GM18519 (cell line): Measurements from ENCODE around the gene DSC1.

Experiments
- ATAC-seq: cut with Tn5 transposase; IDR thresholded peaks from one replicate; pipeline ENCODE4 v1.9.1; 2021; ENCODE audit warnings: mild to moderate bottlenecking, moderate library complexity; ENCODE audit not compliant: unreplicated experiment, low FRiP score

Gene DSC1

DNA sequence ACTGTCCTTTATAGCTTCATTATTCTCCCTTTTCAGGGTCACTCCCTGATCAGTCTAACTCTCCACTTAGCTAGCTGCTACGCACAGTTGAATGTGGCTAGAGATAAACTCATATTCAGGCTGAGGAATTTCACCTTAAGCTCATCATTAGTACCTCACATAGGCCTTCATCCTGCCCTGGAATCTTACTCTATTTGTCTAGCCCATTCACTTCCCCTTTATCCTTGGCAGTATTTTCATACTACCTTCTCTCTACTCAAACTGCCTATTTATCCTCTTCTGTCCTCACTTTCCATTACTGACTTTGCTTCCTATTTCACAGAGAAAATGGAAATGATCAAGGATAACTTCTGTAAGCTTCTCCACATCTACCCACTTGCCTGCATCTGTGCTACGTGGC, 49.9 kb downstream of the DSC1 start:
- no peak for ATAC-seq

DNA sequence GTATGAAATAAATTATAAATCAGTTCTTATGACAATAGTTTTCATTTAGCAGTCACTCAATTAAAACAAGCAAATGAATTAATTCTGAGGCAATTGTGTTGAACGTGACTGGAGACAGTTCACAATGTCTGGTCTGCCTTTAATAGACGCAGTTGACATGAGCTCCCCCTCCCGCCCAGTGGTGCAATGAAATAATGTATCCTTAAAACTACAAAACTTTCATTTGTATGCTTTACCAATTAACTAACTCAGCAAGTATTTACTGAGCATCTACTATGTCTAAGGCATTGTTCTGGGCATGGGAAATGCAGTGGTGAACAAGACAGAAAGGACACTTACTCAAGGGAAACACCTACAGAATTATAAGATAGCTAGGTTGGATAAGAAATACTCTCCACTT, 56.9 kb downstream of the DSC1 start:
- no peak for ATAC-seq

DNA sequence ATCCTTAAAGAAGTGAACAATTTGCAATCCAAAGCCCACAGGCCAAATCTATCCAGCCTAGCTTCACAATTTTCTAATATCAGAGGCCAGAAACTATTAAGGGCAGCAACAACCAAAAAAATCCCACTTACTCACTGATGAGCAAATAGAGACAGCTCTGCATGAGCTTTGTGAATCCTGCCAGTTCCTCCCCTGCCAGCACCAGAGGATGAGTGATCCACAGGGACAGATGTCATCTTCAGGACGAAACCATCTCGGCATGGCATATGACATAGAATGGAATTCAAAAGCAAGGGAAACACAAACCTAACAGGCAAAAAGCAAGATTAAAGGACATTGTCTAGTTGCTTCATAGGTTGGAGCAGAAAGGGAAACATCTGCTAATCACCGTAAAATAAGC, 58.2 kb downstream of the DSC1 start:
- no peak for ATAC-seq

DNA sequence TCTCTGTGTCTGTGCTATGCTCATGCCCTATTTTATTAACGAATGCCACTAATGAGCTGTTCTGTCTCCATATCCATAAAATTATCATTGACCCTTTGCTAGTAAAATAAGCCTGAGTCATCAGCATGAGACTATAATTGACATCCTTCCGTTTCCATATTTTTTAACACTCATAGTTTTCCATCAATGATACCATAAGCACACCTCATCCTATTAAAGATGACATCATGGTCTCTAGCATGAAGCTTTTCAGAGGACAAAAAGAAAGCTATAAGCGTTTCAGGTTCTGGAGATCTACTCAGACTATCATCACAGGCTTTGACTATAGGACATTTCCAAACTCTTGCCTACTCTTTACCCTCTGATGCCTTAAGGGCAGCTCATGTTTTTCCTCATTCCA, 59.2 kb downstream of the DSC1 start:
- no peak for ATAC-seq

DNA sequence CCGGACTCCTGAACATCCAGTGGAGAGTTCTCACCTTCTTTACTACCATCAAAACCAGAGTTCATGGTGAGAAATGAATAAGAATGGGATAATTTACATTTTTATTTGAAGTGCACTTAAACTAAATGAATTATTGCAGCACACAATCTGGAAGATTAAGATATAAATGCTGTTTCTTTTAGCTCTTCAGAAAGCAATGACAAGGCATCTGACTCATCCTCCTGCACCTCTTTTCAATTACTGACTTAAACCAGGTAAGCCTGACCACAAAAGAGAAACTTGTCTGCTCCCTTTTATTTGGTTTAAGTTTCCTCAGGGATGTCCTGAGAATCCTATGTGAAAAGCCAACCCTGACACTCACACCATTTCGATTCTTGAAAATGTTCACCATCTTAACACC, 59.7 kb downstream of the DSC1 start:
- no peak for ATAC-seq

DNA sequence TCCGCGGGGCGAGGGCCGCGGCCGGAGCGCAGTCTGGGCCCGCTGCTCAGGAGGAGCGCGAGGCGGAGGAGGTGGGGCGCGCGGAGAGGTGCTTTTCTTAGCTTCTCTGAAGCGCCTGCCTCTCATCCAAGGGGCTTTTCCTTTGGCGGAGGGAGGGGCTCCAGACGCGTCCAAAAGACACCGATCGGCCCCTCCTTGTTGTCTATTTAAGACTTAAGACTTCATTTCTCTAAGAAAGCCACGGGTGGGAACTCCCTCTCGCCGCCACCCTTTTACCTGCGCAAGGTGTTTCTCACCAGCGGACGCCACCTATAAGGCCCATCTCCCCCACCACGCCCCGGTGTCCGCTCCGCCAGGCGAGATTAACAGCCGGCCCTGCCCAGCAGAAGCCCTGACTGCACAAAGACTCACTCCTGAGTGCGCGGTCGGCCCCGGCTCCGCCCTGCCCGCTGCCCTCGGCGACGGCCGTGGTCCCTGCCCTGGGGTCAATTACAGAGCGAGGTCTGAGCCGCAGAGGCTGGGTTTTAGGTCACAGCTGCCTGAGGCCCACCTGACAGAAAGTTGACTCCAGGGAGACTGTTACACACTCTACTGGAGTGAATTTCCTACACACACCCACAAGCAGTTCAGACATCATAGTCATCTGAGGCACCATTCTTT, 60.5 kb downstream of the DSC1 start, which contains the start of gene DSC2:
Gene DSC2, minus strand, starts transcription at position 397 of the 660 bp plus-strand sequence. CDS start 450 bp downstream, outside the sequence.
- no peak for ATAC-seq

DNA sequence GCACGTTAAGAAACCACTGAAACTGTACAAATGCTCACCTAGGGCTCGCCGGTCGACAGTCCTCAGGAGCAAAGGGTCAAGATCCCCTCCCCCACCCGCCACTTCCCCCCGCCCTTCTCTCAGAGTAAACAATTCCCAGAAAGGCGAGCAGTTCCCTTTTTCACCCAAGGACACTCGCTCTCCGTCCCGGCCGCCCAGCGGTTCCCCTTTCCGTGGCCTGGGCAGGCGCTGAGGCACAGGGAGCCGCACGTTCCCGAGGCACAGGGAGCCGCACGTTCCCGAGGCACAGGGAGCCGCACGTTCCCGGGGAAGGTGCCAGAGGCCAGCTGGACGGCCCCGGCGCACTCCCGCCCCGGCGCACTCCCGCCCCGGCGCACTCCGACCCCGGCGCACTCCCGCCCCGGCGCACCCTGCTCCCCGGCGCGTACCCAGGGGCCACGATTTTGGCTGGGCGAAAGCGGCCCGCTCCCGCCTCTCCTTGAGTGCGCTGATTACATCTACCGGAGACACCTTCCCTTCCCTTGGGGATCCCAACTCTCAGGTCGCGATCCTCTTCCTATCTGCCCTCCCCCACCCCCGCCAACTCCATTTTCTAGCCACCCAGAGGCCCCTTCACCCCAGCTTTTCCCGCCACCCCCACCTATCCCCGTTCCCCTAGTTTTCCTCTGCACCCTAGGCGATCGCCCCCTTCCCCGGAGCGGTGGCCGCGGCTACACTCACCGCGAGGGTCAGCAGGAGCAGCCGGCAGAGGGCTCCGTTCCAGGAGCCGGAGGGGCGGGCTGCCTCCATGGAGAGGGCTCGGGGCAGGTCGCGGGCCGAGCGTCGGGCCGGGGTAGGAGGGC, 61.3 kb downstream of the DSC1 start:
- no peak for ATAC-seq

DNA sequence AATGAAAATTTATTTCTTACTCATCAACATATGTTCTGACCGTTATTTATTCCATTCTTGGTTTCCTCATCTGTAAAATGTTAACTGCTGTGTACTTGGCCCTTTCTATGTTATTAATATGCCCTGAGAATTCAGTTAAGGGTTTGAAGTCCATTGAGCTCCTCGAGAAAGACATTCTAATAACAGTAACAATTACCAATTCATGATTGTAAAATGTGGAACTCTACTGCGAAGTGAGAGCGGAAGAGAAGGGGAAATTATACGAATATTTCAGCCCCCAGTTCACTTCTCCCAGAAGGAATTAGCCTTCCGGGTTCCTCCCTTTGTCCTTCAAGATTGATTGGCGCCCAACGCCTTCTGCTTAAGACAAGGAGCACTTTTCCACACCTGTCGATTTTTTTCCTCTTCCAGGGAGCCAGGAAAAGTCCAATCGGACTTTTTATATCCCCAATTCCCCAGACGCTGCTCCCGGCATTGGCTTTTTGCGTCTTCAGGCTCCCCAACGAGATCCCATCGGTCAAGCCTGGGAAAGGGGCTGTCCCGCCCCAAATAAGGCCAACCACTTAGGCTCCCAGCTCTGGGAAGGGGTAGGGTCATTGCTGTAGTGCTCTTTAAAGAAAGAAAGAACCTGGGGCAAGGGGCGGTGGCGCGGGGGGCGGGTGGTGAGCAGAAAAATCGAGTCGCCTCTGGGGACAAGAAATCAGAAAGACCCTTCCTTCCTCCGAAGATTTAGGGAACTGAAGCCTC, 62.0 kb downstream of the DSC1 start:
- ATAC-seq = no peak

DNA sequence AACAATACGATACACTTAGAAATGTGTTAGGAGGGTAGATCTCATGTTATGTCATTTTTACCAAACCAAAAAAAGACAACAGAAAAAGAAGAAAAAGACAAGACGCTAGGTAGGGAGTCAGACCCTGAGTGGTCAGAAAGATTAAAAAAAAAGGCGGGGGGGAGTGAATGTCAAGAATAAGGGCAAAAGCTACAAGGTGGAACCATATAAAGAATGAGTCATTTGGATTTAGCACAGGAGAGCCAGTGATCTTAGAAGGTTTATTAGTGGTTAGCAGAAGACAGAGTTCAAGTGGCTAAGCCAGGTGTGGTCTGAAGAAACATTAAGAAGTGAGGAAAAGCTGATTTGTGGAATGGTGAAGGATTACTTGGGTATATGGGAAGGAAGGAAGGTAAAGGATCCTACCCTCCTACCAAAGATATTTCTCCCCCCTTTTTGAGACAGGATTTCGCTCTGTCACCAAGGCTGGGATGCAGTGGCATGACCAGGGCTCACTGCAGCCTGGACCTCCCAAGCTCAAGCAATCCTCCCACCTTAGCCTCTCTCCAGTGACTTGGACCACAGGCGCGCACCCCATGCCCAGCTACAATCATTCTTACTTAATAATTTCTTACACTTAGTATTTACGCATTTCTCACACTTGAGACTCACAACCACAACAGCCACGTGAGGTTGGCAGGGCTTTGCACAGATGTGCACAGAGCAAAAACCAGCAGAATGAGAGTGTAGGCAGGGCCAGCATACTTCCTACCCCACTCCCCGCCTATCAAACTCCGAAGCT, 63.0 kb downstream of the DSC1 start:
- ATAC-seq = no peak

DNA sequence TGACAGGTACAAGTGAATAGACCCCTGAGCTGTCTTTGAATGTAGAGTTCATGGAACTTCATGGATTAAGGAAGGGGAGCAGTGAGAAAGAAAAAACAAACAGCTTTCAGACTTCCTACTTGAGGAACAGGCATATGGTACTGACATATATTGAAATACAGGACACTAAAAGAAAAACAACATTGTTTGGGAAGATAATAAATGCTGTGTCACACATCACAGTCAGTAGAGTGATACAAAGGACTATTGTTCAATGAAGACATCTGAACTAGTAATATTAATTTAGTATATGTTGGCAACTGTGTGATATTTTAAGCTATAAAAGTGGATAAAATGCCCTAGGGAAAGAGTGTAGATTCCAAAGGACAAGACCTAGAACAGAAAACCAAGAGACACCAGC, 63.8 kb downstream of the DSC1 start:
- no peak for ATAC-seq

DNA sequence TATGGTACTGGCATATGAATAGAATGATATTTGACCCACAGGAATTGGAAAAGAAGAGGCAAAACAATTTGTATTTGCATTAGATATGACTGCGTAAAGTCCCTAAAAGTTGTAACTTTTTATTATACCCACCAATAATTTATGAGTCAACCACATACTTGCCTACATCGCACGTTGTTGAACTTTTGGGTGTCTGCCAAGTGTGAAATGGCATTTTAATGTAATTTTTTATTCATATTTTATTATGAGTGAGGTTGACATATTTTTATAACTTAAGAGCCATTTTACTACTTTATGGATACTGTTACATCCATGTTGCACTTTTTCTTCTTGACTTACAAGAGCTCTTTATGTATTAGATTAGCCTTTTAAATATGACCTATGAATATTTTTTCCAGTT, 65.0 kb downstream of the DSC1 start:
- no peak for ATAC-seq

DNA sequence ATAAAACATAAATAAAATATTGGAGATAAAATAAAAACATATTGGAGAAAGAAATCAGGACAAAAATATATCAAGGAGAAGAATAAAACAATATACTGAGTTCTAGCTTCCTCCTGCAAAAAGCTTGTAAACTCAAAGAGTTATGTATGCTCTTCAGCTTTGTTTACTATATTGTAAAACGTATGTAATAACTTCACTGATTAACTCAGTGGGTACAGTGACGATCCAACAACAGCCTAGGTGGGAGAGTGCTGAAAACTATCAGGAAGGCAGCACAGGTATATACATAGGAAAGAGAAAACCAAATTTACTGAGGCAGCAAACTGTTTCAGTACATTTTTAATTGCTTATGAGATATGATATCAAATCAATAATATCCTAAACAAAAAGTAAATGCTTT, 68.8 kb downstream of the DSC1 start:
- ATAC-seq = no peak

DNA sequence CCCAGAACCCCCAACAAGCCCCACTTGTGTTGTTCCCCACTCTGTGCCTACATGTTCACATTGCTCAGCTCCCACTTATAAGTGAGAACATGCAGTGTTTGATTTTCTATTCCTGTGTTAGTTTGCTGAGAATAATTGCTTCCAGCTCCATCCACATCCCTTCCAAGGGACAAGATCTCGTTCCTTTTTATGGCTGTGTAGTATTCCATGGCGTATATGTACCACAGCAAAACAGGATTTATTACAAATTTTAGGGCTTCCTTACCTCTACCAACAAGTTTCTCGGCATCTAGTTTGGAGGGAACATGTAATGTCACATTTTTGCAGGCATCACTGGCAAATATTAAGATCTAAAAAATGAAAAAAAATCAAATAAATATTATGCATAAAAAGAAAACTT, 69.4 kb downstream of the DSC1 start:
- no peak for ATAC-seq

DNA sequence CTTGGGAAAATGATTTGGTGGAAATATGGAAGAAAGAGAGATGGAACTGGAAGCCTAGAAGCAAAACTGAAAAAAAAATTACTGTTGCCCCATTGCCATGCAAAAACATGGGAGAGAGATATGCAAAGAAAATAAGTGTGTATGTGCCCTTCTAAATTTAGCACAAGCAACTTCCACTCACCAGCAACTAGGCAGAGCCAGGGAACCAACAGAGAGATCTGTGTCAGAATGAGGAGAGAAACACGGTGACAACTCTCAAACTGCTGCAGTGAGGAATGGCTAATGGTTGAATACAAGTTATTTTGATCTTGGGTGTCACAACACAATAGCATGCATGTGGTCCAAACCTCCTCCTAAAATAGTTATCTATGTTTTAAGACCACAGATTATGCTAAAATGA, 71.3 kb downstream of the DSC1 start:
- ATAC-seq = no peak

DNA sequence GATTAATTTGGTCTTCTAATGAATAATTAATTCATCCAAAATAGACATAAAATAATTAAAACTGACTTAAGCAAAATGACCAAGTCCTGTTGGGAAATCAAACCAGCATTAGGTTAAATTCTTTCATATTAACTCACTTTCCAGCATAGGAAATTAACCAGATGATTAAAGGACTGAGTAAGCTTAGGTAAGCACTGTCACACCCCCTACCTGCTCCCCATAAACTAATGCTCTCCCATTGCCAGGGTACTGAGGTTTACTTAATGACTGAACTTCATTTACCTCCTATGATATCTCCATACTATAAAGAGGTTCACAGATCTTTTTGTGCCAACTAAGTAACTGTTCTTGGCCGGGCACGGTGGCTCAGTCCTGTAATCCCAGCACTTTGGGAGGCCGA, 74.1 kb downstream of the DSC1 start:
- ATAC-seq = no peak

DNA sequence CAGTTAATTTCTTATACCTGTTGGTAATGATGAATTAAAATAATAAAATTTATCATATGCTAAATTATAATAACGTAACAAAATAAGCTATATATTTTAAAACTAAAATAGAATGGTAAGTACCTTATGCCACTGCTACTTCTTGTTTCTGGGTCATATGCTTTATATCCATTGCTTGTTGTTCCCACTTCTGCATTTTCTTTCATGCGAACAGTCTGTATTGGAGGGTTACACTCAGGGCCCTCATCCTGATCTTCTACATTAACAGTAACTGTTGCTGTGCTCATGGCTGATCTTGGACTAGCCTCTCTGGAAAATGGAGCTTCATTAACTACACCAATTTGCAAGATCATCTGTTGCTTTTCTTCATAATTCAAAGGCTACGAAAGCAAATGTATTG, 82.7 kb downstream of the DSC1 start:
- ATAC-seq = no peak
